ENCODE measurements around the gene HAO2. TPM values are rescaled to one million over a fixed set of nuclear protein-coding genes. Genes with fewer than 3 reads are reported as not detected.

HAO2 gene
- 0.27 and 0.29 TPM in 2 replicates for total RNA-seq (ENCODE audit: low replicate concordance)
- long read RNA-seq = 0 reads

DNA sequence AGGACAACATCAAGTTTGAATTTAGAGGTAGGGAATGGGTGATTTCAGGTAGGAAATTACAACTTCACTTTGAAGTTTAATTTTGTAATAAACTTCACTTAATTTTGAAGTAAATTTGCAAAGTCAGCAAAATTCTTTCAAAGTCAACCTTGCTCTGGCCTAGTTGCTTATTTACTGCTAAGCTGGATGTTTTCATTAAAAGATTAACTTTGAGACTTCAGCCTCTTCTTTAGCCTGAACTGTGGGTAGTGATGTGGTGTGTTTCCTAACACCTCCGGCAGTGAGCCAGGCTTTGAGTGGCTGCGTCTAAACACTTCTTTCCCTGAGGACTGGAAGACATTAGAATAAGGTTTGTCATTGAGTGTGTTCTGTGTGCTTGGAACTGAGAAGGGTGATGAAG, at the start of gene HAO2:
Gene HAO2 (plus strand): TSS at position 232 of the 400 bp plus-strand sequence. CDS start 12,301 bp downstream, outside the sequence.
- no peak for DNase-seq (ENCODE audit: extremely low spot score, unreplicated experiment)
- H3K27me3 Mint-ChIP-seq = peaks cover 12% of the 10 kb centered on the region
- H3K4me3 Mint-ChIP-seq = no peak within 1 kb of the TSS
- no peaks in the 10 kb centered on the region for H3K36me3 Mint-ChIP-seq
- no peak within 1 kb of the TSS for H3K27ac Mint-ChIP-seq
- peaks cover 9% of the 10 kb centered on the region for H3K4me1 Mint-ChIP-seq (ENCODE audit: unreplicated experiment)
- no peaks in the 10 kb centered on the region for H3K9me3 Mint-ChIP-seq
- TF ChIP-seq, protein P1, sequence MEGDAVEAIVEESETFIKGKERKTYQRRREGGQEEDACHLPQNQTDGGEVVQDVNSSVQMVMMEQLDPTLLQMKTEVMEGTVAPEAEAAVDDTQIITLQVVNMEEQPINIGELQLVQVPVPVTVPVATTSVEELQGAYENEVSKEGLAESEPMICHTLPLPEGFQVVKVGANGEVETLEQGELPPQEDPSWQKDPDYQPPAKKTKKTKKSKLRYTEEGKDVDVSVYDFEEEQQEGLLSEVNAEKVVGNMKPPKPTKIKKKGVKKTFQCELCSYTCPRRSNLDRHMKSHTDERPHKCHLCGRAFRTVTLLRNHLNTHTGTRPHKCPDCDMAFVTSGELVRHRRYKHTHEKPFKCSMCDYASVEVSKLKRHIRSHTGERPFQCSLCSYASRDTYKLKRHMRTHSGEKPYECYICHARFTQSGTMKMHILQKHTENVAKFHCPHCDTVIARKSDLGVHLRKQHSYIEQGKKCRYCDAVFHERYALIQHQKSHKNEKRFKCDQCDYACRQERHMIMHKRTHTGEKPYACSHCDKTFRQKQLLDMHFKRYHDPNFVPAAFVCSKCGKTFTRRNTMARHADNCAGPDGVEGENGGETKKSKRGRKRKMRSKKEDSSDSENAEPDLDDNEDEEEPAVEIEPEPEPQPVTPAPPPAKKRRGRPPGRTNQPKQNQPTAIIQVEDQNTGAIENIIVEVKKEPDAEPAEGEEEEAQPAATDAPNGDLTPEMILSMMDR (conservative IDR thresholded peaks at IDR 0.05) = no peak

DNA sequence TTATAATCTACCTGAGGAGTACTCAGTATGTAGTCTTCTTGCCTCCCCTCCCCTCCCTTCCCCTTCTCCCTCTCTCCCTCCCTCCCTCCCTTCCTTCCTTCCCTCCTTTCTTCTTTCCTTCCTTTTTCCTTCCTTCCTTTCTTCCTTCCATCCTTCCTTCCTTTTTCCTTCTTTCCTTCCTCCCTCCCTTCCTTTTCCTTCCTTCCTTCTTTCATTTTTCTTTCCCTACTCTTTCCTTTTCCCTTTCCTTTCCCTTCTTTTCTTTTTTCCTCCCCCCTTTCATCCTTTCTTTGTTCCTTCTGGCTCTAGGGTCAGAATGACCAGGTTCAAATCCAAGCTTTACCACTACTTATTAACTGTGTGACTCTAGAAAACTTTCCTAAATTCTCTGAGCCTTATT, 48.5 kb upstream of the HAO2 start:
- H3K36me3 Mint-ChIP-seq = no peaks in the 10 kb centered on the region
- no peaks in the 10 kb centered on the region for H3K9me3 Mint-ChIP-seq
- peaks cover 5% of the 10 kb centered on the region for H3K4me1 Mint-ChIP-seq (ENCODE audit: unreplicated experiment)
- H3K27ac Mint-ChIP-seq = no peak overlapping the region
- no peak for DNase-seq (ENCODE audit: extremely low spot score, unreplicated experiment)
- no peaks in the 10 kb centered on the region for H3K27me3 Mint-ChIP-seq
- TF ChIP-seq, protein P1 (conservative IDR thresholded peaks at IDR 0.05) = no peak
- no peak overlapping the region for H3K4me3 Mint-ChIP-seq

DNA sequence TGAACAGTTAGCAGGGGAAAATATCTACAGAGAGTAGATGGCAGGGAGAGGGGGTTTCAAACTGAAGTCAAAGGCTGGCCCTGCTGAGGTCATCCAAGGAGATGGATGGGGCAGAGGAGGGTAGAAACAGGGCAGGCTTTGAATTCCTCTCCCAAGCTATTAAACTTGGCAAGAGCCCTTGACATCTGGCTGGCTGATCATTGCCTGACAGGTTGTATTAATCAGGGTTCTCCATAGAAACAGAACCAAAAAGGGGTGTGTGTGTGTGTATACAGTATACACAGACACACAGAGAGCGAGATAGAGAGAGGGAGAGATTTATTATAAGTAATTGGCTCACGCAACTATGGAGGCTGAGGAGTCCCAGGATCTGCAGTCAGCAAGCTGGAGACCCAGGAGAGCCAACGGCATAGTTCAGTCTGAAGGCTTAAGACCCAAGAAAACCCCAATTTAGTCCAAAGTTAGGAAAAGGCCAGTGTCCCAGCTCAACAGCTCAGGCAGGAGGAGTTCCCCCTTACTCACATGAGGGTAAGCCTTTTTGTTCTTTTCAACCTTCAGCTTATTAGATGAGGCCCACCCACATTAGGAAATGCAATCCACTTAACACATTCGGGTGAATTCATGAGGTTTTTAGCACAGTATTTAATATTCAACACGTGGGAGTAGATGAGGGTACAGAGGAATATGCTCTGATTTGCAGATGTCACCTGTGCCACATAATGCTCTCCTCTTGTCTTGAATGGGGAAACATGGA, 46.7 kb upstream of the HAO2 start:
- Mint-ChIP-seq H3K36me3 (no peaks in the 10 kb centered on the region), H3K9me3 (no peaks in the 10 kb centered on the region), H3K27ac (no peak overlapping the region), H3K4me3 (no peak overlapping the region), H3K4me1 (ENCODE audit: unreplicated experiment) (peaks cover 5% of the 10 kb centered on the region), H3K27me3 (no peaks in the 10 kb centered on the region)
- TF ChIP-seq, protein P1 (conservative IDR thresholded peaks at IDR 0.05) = no peak
- DNase-seq (ENCODE audit: extremely low spot score, unreplicated experiment) = no peak

DNA sequence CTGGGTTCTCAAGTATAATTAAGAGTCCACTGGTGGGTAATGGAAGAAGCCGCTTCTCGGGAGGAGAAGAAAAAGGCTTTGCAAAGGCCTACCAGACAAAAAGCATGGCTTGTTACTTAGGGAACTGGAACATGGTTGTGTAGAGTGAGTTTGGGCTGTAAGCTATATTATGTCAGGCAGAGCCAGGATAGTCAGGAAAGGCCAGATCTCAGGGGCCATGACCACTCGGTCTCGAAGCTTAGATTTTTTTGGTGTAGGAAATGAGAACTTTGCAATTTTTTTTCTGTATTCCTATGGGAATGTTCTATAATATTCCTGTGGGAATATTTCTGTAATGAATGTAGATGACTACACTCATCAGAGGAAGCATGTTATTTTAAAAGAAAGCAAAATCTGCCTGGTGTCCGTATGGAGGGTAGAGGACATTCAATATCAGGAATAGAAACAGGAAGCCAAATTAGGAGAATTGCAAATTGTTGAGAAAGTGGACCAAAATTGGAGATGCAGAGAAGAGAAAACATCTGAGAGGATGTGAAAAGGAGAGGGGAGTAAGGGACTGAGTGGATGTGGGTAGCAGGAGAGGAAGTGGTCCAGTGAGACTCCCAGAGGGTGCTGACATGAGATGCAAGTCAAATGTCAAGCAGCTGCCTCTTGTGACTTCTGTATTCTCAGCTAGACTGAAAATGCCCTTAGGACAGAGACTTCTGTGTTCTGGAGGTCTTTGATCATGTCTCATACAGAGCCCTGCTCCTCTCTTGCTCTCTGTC, 45.2 kb upstream of the HAO2 start:
- TF ChIP-seq, protein P1 (conservative IDR thresholded peaks at IDR 0.05) = no peak
- Mint-ChIP-seq H3K4me3 (no peak overlapping the region), H3K9me3 (no peaks in the 10 kb centered on the region), H3K27me3 (peaks cover 3% of the 10 kb centered on the region), H3K4me1 (ENCODE audit: unreplicated experiment) (peaks cover 16% of the 10 kb centered on the region), H3K36me3 (no peaks in the 10 kb centered on the region), H3K27ac (no peak overlapping the region)
- DNase-seq (ENCODE audit: extremely low spot score, unreplicated experiment) = no peak

DNA sequence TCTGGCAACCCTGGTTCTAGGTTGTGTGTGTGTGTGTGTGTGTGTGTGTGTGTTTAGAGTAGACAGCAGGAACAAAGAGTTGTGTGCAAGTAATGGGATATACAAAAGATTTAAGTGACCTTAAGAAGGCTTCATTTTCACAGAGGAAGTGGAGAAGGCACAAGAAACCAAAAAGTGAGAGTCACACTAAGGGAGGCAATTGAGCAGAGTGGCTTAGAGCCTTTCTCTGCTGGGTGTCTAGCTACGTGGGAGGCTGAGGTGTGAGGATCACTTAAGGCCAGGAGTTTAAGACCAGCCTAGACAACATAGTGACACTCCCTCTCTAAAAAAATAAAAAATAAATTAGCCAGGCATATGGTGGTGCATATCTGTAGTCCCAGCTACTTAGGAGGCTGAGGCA, 44.4 kb upstream of the HAO2 start:
- Mint-ChIP-seq H3K4me3 (no peak overlapping the region), H3K27me3 (peaks cover 3% of the 10 kb centered on the region), H3K36me3 (no peaks in the 10 kb centered on the region), H3K27ac (no peak overlapping the region), H3K4me1 (ENCODE audit: unreplicated experiment) (peaks cover 16% of the 10 kb centered on the region), H3K9me3 (no peaks in the 10 kb centered on the region)
- TF ChIP-seq, protein P1 (conservative IDR thresholded peaks at IDR 0.05) = no peak
- no peak for DNase-seq (ENCODE audit: extremely low spot score, unreplicated experiment)
